Epithelial cell of proximal tubule (primary cell): ENCODE measurements around the gene METTL9. TPM values are rescaled to one million over a fixed set of nuclear protein-coding genes. Genes with fewer than 3 reads are reported as not detected.

Experiments used
- DNase-seq: peaks from one replicate; pipeline ENCODE4 v3.0.0-alpha.2; 2011; ENCODE audit warnings: low read depth
- H3K4me3 ChIP-seq: 2 replicates; pipeline ENCODE4 v1.5.1; 2011; ENCODE audit warnings: low read depth, mild to moderate bottlenecking, low read length
- total RNA-seq: library from RNA; depleted of rRNA; stranded (reverse); fragments of >200 nt; gene quantifications from 2 replicates; pipeline ENCODE4 v1.2.3, GENCODE V29; 2015
- TF ChIP-seq, protein P1 (sequence below): conservative IDR thresholded peaks from 2 replicates; pipeline ENCODE4 v1.5.1; 2012; ENCODE audit warnings: low read depth, mild to moderate bottlenecking, low read length

The METTL9 gene
- total RNA-seq, 1 donor from 2014 or later: 149 TPM

DNA sequence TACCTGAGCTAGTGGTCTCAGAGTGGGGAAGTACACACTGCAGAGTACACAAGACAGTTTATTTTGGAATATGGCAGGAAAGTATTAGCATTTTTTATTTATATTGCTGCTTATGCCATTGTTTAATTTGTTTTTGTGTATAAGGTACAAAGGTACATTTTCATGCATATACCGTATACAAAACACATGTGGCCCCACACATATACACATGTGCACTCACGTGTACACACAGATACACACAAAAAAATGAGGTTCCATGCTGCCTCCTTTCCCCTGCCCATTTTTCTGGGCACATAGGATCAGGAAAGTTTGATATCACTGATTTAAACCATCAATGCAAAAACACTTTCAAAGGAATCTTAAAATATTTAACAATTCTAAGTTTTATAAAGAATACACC is 40.1 kb downstream of the METTL9 start:
- no peak for DNase-seq
- TF ChIP-seq, protein P1, sequence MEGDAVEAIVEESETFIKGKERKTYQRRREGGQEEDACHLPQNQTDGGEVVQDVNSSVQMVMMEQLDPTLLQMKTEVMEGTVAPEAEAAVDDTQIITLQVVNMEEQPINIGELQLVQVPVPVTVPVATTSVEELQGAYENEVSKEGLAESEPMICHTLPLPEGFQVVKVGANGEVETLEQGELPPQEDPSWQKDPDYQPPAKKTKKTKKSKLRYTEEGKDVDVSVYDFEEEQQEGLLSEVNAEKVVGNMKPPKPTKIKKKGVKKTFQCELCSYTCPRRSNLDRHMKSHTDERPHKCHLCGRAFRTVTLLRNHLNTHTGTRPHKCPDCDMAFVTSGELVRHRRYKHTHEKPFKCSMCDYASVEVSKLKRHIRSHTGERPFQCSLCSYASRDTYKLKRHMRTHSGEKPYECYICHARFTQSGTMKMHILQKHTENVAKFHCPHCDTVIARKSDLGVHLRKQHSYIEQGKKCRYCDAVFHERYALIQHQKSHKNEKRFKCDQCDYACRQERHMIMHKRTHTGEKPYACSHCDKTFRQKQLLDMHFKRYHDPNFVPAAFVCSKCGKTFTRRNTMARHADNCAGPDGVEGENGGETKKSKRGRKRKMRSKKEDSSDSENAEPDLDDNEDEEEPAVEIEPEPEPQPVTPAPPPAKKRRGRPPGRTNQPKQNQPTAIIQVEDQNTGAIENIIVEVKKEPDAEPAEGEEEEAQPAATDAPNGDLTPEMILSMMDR: no peak
- no peak overlapping the region for H3K4me3 ChIP-seq

DNA sequence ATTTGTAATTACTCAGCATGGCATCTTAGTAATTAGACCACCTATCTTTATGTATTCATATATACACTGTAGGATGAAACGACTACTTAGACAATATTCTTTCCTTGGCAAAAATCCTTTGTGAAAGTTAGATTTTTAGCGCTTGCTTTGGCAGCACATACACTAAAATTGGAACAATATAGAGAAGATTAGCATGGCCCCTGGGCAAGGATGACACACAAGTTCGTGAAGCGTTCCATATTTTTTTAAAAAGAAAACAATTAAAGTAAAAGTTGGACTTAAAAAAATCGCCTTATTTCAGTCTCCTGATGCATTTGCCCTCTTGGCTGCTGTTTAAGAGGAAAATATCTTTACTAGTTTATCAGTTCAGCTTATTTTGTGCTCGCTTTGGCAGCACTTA is 42.5 kb downstream of the METTL9 start:
- TF ChIP-seq, protein P1: no peak
- H3K4me3 ChIP-seq: no peak overlapping the region
- no peak for DNase-seq

DNA sequence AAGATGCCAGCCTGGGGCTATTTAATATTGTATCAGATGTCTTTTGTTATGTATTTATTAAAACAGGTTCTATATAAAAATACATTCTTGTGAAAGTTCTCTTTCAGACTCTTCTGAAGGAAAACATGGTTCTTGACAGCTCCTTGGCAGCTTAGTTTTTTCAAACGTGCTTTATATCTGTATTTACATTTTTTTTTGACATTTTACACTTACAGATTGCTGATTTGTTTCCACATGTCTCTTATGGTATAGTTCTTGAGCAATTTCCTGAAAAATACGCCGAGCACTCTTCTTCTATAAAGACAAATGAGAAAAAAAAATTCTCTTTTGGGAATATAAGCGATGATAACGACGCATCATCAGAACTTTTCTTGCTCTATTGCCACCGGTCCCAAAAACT is 43.5 kb downstream of the METTL9 start:
- no peak overlapping the region for H3K4me3 ChIP-seq
- DNase-seq: no peak
- TF ChIP-seq, protein P1: no peak

DNA sequence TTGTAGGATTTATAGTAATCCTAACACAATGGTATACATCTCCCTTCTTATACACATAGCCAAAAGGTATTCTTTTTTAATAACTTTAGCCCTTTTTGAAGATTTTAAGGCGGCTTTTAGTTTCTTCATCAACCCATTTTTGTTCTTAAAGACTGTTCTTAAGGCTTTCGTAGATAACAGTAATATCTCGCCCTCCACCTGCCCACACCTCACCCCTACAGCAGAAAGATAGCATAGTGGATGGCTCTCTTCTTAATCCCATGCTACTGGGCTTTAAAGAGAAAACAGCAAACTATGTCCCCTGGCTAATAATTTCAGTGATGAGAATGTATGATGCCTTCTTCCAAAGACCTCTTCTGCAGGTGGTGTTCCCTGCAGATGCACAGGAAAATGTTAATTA is 44.4 kb downstream of the METTL9 start:
- no peak for DNase-seq
- TF ChIP-seq, protein P1: no peak
- H3K4me3 ChIP-seq: no peak overlapping the region

DNA sequence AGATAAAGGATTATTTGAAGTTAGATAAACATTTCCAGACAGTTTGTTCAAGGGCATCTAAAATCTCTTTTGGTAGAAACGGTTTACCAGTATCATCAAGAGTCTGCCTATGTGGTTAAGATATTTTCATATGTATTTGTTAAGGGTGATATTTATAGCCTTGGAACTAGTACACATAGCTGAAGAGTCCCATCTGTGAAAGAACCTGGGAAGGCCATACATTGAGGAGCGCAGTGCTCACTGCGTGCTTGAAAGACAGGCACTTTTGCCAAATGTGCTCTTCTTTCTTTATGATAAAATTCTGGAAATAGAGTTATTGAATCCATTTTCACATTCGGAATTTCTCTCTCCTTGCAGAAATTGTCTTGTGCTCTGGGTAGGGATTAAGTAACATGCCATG is 45.3 kb downstream of the METTL9 start:
- TF ChIP-seq, protein P1: no peak
- no peak for DNase-seq
- H3K4me3 ChIP-seq: no peak overlapping the region

DNA sequence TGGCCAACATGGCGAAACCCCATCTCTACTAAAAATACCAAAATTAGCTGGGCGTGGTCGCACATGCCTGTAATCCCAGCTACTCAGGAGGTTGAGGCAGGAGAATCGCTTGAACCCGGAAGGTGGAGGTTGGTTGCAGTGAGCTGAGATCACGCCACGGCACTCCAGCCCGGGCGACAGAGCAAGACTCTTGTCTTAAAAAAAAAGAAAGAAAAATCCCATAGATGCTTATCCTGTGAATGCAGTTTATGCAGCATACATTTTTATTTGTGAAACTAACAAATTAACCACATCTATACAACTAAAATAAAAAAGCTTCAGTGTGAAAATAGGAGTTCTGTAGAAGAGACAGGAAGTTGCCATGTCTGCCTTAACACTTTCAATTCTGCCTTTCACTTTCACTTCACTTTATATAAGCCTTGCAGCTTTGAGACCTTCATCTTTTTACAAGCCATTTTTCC is 45.9 kb downstream of the METTL9 start:
- TF ChIP-seq, protein P1: no peak

DNA sequence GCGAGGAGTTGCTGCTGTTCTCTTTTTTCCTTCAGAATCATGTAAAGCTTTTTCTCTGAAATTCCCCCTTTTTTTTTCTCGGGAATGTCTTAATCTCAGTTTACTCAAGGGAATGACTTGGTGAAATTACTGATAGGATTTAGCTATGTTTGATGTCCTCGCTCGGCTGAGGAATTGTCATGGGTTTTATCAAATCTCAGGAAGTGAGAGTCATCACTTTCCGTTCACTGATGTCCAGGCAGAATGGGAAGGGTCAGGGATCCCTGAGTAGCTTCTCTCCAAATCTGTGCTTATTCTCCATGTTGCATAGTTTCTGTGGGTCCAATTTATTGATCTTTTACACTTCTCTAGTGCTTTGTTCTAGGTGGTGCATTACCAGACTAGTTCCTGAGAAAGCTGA is 46.7 kb downstream of the METTL9 start:
- H3K4me3 ChIP-seq: no peak overlapping the region
- DNase-seq: no peak
- TF ChIP-seq, protein P1: no peak

More for the DNA sequence above, 45.9 kb downstream of the METTL9 start:
- no peak overlapping the region for H3K4me3 ChIP-seq
- no peak for DNase-seq
